OCI-LY3 (cell line): ENCODE measurements around the gene SMYD4.

Experiments used
- H2AFZ ChIP-seq: fragments of 200-600, 300-600 bp; shearing (Covaris generic); 2 replicates; pipeline ENCODE4 v1.6.0; 2014; ENCODE audit warnings: antibody characterized with exemption, low read depth, low read length
- H3K27ac ChIP-seq: fragments of 200-600, 300-600 bp; sonication (generic); 2 replicates; pipeline ENCODE4 v1.5.1; 2014; ENCODE audit warnings: mild to moderate bottlenecking, low read length, moderate library complexity, mixed read lengths
- H3K27me3 ChIP-seq: fragments of 200-600, 300-600 bp; sonication (generic); 2 replicates; pipeline ENCODE4 v1.6.1; 2014; ENCODE audit warnings: low read depth, low read length, mixed read lengths
- H3K36me3 ChIP-seq: fragments of 200-600, 300-600 bp; sonication (generic); replicated peaks from 2 replicates; pipeline ENCODE3; 2014; ENCODE audit warnings: low read depth, low read length, mixed read lengths
- H3K4me1 ChIP-seq: fragments of 300-600, 200-600 bp; sonication (generic); 2 replicates; pipeline ENCODE4 v1.6.1; 2014; ENCODE audit warnings: low read length, mixed read lengths
- H3K4me2 ChIP-seq: fragments of 200-600, 300-600 bp; sonication (generic); 2 replicates; pipeline ENCODE4 v1.6.1; 2014; ENCODE audit warnings: low read length, mixed read lengths
- H3K4me3 ChIP-seq: fragments of 300-600, 200-600 bp; sonication (generic); 2 replicates; pipeline ENCODE4 v1.5.1; 2014; ENCODE audit warnings: antibody characterized with exemption, mild to moderate bottlenecking, low read length, moderate library complexity
- H3K79me2 ChIP-seq: fragments of 300-600, 200-600 bp; shearing (Covaris generic); 2 replicates; pipeline ENCODE4 v1.6.1; 2014; ENCODE audit warnings: mild to moderate bottlenecking, low read length, mixed read lengths
- H3K9ac ChIP-seq: fragments of 300-600, 200-600 bp; shearing (Covaris generic); 2 replicates; pipeline ENCODE4 v1.6.0; 2014; ENCODE audit warnings: mild to moderate bottlenecking, low read length, moderate library complexity
- H3K9me3 ChIP-seq: fragments of 200-600, 300-600 bp; shearing (Covaris generic); 2 replicates; pipeline ENCODE4 v1.6.1; 2014; ENCODE audit warnings: low read length, mixed read lengths; ENCODE audit not compliant: insufficient read depth
- H4K20me1 ChIP-seq: fragments of 200-600, 300-600 bp; sonication (generic); 2 replicates; pipeline ENCODE4 v1.6.1; 2016; ENCODE audit warnings: low read length, mixed read lengths; ENCODE audit not compliant: insufficient read depth
- CTCF ChIP-seq: fragments of 200-600, 300-600 bp; sonication (generic); IDR thresholded peaks from 2 replicates; pipeline ENCODE4 v1.5.1; 2014; ENCODE audit warnings: antibody characterized with exemption, low read length, low read depth
- EZH2phosphoT487 ChIP-seq: fragments of 200-600 bp; shearing (Covaris generic); IDR thresholded peaks from 2 replicates; pipeline ENCODE4 v1.6.1; 2018; ENCODE audit warnings: antibody characterized with exemption, mixed run types, low read depth

SMYD4 gene

GRCh38 chr17:1786708-1787107 lies 43.0 kb downstream of the SMYD4 start:
- Histone ChIP-seq H3K4me1 (no peaks in the 10 kb centered on the region), H3K4me3 (no peak overlapping the region), H3K9ac (no peak overlapping the region), H3K79me2 (no peaks in the 10 kb centered on the region), H2AFZ (no peak overlapping the region), H3K27me3 (no peaks in the 10 kb centered on the region), H3K9me3 (no peaks in the 10 kb centered on the region), H4K20me1 (no peaks in the 10 kb centered on the region), H3K27ac (no peak overlapping the region), H3K4me2 (no peak overlapping the region), H3K36me3 (peaks cover 26% of the 10 kb centered on the region)
- TF ChIP-seq EZH2phosphoT487, result no peak

- no peak overlapping the region for H3K27ac ChIP-seq
- no peaks in the 10 kb centered on the region for H3K4me1 ChIP-seq
- H4K20me1 ChIP-seq, result no peaks in the 10 kb centered on the region
- TF ChIP-seq EZH2phosphoT487 (no peak), CTCF (no peak)
- H3K4me3 ChIP-seq, result no peak overlapping the region
- no peak overlapping the region for H2AFZ ChIP-seq
- H3K36me3 ChIP-seq, result peaks cover 31% of the 10 kb centered on the region
- no peaks in the 10 kb centered on the region for H3K9me3 ChIP-seq
- H3K4me2 ChIP-seq, result no peak overlapping the region
- no peak overlapping the region for H3K9ac ChIP-seq
- no peaks in the 10 kb centered on the region for H3K79me2 ChIP-seq
- no peaks in the 10 kb centered on the region for H3K27me3 ChIP-seq
Observed at GRCh38 chr17:1785930-1786329, 43.8 kb downstream of the SMYD4 start.

GRCh38 chr17:1783834-1784611 lies 45.7 kb downstream of the SMYD4 start:
- Histone ChIP-seq H3K9me3 (no peaks in the 10 kb centered on the region), H3K9ac (no peak overlapping the region), H3K4me1 (no peaks in the 10 kb centered on the region), H3K27me3 (no peaks in the 10 kb centered on the region), H3K36me3 (peaks cover 34% of the 10 kb centered on the region), H3K4me2 (no peak overlapping the region), H4K20me1 (no peaks in the 10 kb centered on the region), H3K4me3 (no peak overlapping the region), H2AFZ (no peak overlapping the region), H3K27ac (no peak overlapping the region), H3K79me2 (no peaks in the 10 kb centered on the region)
- TF ChIP-seq CTCF (peak; percentile 44), EZH2phosphoT487 (no peak)

- H3K4me2 ChIP-seq, result no peak overlapping the region
- H3K9ac ChIP-seq, result no peak overlapping the region
- H3K79me2 ChIP-seq, result no peaks in the 10 kb centered on the region
- H3K9me3 ChIP-seq, result no peaks in the 10 kb centered on the region
- H3K4me1 ChIP-seq, result no peaks in the 10 kb centered on the region
- H3K27me3 ChIP-seq, result no peaks in the 10 kb centered on the region
- no peak overlapping the region for H3K4me3 ChIP-seq
- peaks cover 31% of the 10 kb centered on the region for H3K36me3 ChIP-seq
- TF ChIP-seq CTCF, result no peak
- no peak for TF ChIP-seq EZH2phosphoT487
- H3K27ac ChIP-seq, result no peak overlapping the region
- H2AFZ ChIP-seq, result no peak overlapping the region
- H4K20me1 ChIP-seq, result no peaks in the 10 kb centered on the region
Observed at GRCh38 chr17:1783271-1783670, 46.4 kb downstream of the SMYD4 start.
